H1 (cell line): ENCODE results near the gene CNST. TPM values are rescaled to one million over a fixed set of nuclear protein-coding genes. Genes with fewer than 3 reads are reported as not detected.

Source experiments
- CTCF ChIA-PET: fragments of 300-600 bp; sonication (Branson Sonifier 250); formaldehyde crosslinking; loops from one replicate; lab custom pipeline; 2021; ENCODE audit not compliant: partially characterized antibody; lab: Charles Lee
- POLR2A ChIA-PET: fragments of 300-600 bp; sonication (Branson Sonifier 250); formaldehyde crosslinking; loops from one replicate; lab custom pipeline; 2021; ENCODE audit warnings: inconsistent platforms; ENCODE audit not compliant: partially characterized antibody; lab: Charles Lee
- DNase-seq, 2 experiments: peaks; one replicate each; pipeline versions ENCODE4 v3.0.0 to v3.0.0-alpha.2; 2010 to 2022; ENCODE audit warnings: low spot score in 2 of 2, low read depth in 1 of 2, mixed read lengths in 1 of 2
- FAIRE-seq: peaks from 2 replicates; lab custom pipeline; 2011; peaks lifted over from hg19 to GRCh38; lab: Jason Lieb, UNC
- H2AFZ ChIP-seq: 2 replicates; pipeline ENCODE4 v1.8.1; 2012; ENCODE audit warnings: low read length, inconsistent platforms
- H2AK5ac ChIP-seq: 2 replicates; pipeline ENCODE4 v1.6.1; 2013; ENCODE audit warnings: low read depth, low read length
- H2BK120ac ChIP-seq: replicated peaks from 2 replicates; pipeline ENCODE3; 2013; ENCODE audit warnings: low read depth, low read length, inconsistent platforms
- H2BK12ac ChIP-seq: 2 replicates; pipeline ENCODE4 v1.6.1; 2013; ENCODE audit warnings: low read depth, low read length
- H2BK15ac ChIP-seq: 2 replicates; pipeline ENCODE4 v1.6.1; 2013; ENCODE audit warnings: low read length
- H2BK20ac ChIP-seq: 2 replicates; pipeline ENCODE4 v1.6.1; 2013; ENCODE audit warnings: low read length
- H2BK5ac ChIP-seq: 2 replicates; pipeline ENCODE4 v1.6.1; 2013; ENCODE audit warnings: low read depth, low read length
- H3K14ac ChIP-seq: 2 replicates; pipeline ENCODE4 v1.6.1; 2013; ENCODE audit warnings: inconsistent platforms; ENCODE audit not compliant: insufficient read length
- H3K18ac ChIP-seq: 2 replicates; pipeline ENCODE4 v1.6.1; 2013; ENCODE audit warnings: low read length; ENCODE audit errors: extremely low read depth
- H3K23ac ChIP-seq: 2 replicates; pipeline ENCODE4 v1.6.1; 2013; ENCODE audit warnings: inconsistent platforms; ENCODE audit not compliant: insufficient read length
- H3K23me2 ChIP-seq: 2 replicates; pipeline ENCODE4 v1.6.1; 2013; ENCODE audit warnings: low read depth, low read length
- H3K27ac ChIP-seq: 2 replicates; pipeline ENCODE4 v1.6.1; 2011; ENCODE audit warnings: low read depth, low read length, inconsistent platforms
- H3K27me3 ChIP-seq, 4 experiments: replicated peaks in 1 of 4; 1 replicate in 1 of 4; 2 replicates in 3 of 4; pipeline versions ENCODE4 v1.6.1 to v1.8.1; 2011 to 2013; ENCODE audit warnings: low read length in 3 of 4, mild to moderate bottlenecking in 3 of 4, inconsistent platforms in 2 of 4, mixed read lengths in 2 of 4, moderate library complexity in 1 of 4; ENCODE audit not compliant: control insufficient read depth in 3 of 4, insufficient read depth in 3 of 4; ENCODE audit errors: extremely low read depth in 1 of 4
- H3K36me3 ChIP-seq, 4 experiments: 2 replicates each; pipeline versions ENCODE4 v1.6.1 to v1.8.1; 2011 to 2013; ENCODE audit warnings: mild to moderate bottlenecking in 4 of 4, low read length in 3 of 4, moderate library complexity in 2 of 4, control low read depth in 1 of 4, inconsistent platforms in 1 of 4; ENCODE audit not compliant: insufficient read depth in 4 of 4, control insufficient read depth in 2 of 4
- H3K4ac ChIP-seq: replicated peaks from 2 replicates; pipeline ENCODE3; 2013; ENCODE audit warnings: low read length, low read depth, mixed read lengths, inconsistent platforms; ENCODE audit not compliant: insufficient read length
- H3K4me1 ChIP-seq, 4 experiments: replicated peaks in 1 of 4; 1 replicate in 1 of 4; 2 replicates in 3 of 4; pipeline versions ENCODE4 v1.6.1 to v1.8.1; 2011 to 2013; ENCODE audit warnings: low read length in 3 of 4, inconsistent platforms in 2 of 4, mixed read lengths in 1 of 4; ENCODE audit not compliant: insufficient read depth in 4 of 4, control insufficient read depth in 3 of 4
- H3K4me2 ChIP-seq, 2 experiments: 2 replicates each; pipeline versions ENCODE4 v1.6.1 to v1.8.1; 2011 to 2013; ENCODE audit warnings: low read depth in 2 of 2, low read length in 2 of 2, control low read depth in 1 of 2, inconsistent platforms in 1 of 2, mild to moderate bottlenecking in 1 of 2; ENCODE audit not compliant: insufficient read depth in 1 of 2
- H3K4me3 ChIP-seq, 4 experiments: fragments of 200-600, 300-600 bp in 1 of 4; sonication (generic), shearing (Covaris generic), sonication (Bioruptor Twin) in 1 of 4; 2 replicates each; pipeline versions ENCODE4 v1.5.1 to v1.8.1; 2011 to 2016; ENCODE audit warnings: low read length in 4 of 4, low read depth in 3 of 4, control low read depth in 2 of 4, inconsistent platforms in 2 of 4, mild to moderate bottlenecking in 2 of 4, mixed read lengths in 1 of 4, moderate library complexity in 1 of 4; ENCODE audit not compliant: insufficient read depth in 2 of 4; ENCODE audit errors: extremely low read depth in 1 of 4
- H3K56ac ChIP-seq: replicated peaks from 2 replicates; pipeline ENCODE3; 2013; ENCODE audit warnings: low read depth, mild to moderate bottlenecking, mixed read lengths, low read length, inconsistent platforms; ENCODE audit not compliant: insufficient read length
- H3K79me1 ChIP-seq: 2 replicates; pipeline ENCODE4 v1.6.1; 2013; ENCODE audit warnings: low read depth, low read length, control low read depth
- H3K79me2 ChIP-seq, 2 experiments: 2 replicates each; pipeline versions ENCODE4 v1.6.1 to v1.8.1; 2012 to 2013; ENCODE audit warnings: low read length in 2 of 2, mild to moderate bottlenecking in 2 of 2, inconsistent platforms in 1 of 2; ENCODE audit not compliant: insufficient read depth in 2 of 2, control insufficient read depth in 1 of 2
- H3K9ac ChIP-seq, 4 experiments: replicated peaks in 1 of 4; 1 replicate in 1 of 4; 2 replicates in 3 of 4; pipeline versions ENCODE4 v1.6.1 to v1.8.1; 2011 to 2013; ENCODE audit warnings: low read depth in 3 of 4, low read length in 3 of 4, control low read depth in 2 of 4, mild to moderate bottlenecking in 2 of 4, moderate library complexity in 2 of 4, inconsistent platforms in 1 of 4; ENCODE audit errors: extremely low read depth in 1 of 4
- H3K9me3 ChIP-seq, 2 experiments: 2 replicates each; pipeline versions ENCODE4 v1.6.1 to v1.8.1; 2012 to 2013; ENCODE audit warnings: mild to moderate bottlenecking in 2 of 2, moderate library complexity in 2 of 2, control low read depth in 1 of 2, inconsistent platforms in 1 of 2, low read depth in 1 of 2, low read length in 1 of 2, mixed read lengths in 1 of 2; ENCODE audit not compliant: insufficient read depth in 2 of 2
- H4K20me1 ChIP-seq, 2 experiments: replicated peaks in 1 of 2; 2 replicates each; pipeline versions ENCODE3 to v1.8.1; 2011 to 2013; ENCODE audit warnings: inconsistent platforms in 2 of 2, low read length in 2 of 2, mild to moderate bottlenecking in 1 of 2; ENCODE audit not compliant: insufficient read depth in 2 of 2, control insufficient read depth in 1 of 2
- H4K5ac ChIP-seq: 2 replicates; pipeline ENCODE4 v1.6.1; 2013; ENCODE audit warnings: low read length, low read depth, mixed read lengths, inconsistent platforms; ENCODE audit not compliant: insufficient read length
- H4K8ac ChIP-seq: 2 replicates; pipeline ENCODE4 v1.8.0; 2013; ENCODE audit warnings: mild to moderate bottlenecking, moderate library complexity, low read length, inconsistent platforms; ENCODE audit not compliant: insufficient read depth; ENCODE audit errors: extremely low read depth
- H4K91ac ChIP-seq: replicated peaks from 2 replicates; pipeline ENCODE3; 2013; ENCODE audit warnings: low read length, mixed read lengths, inconsistent platforms; ENCODE audit not compliant: insufficient read length
- CBX5 ChIP-seq: fragments of 300-800, 300-1000 bp; sonication (generic); IDR thresholded peaks from 2 replicates; pipeline ENCODE4 v1.7.1; 2016; ENCODE audit warnings: antibody characterized with exemption, low read length, low read depth
- NANOG ChIP-seq: IDR thresholded peaks from 2 replicates; pipeline ENCODE4 v1.6.1; 2011; ENCODE audit warnings: low read length, low read depth, mild to moderate bottlenecking, inconsistent platforms; ENCODE audit not compliant: insufficient read depth, poor library complexity, severe bottlenecking
- SAP30 ChIP-seq: fragments of 300-600 bp; sonication (generic); IDR thresholded peaks from 2 replicates; pipeline ENCODE4 v1.7.1; 2012; ENCODE audit warnings: low read length, moderate library complexity, mild to moderate bottlenecking, inconsistent platforms; ENCODE audit not compliant: insufficient read depth, insufficient replicate concordance
- WGBS, 2 experiments: shearing (Covaris generic) in 1 of 2; methylation state at CpG; one replicate each; pipeline versions ENCODE4 v1.1.6 to v1.1.7; 2013 to 2015; ENCODE audit warnings: low lambda C conversion rate in 2 of 2, mixed read lengths in 2 of 2, inconsistent platforms in 1 of 2, low coverage in 1 of 2, missing lambda C conversion rate in 1 of 2; ENCODE audit not compliant: insufficient replicate concordance in 2 of 2, insufficient coverage in 1 of 2, insufficient read length in 1 of 2; ENCODE audit errors: extremely low coverage in 1 of 2, missing lambda C conversion rate in 1 of 2; 5-methylcytosine and 5-hydroxymethylcytosine counted together
- polyA plus RNA-seq, 7 experiments: library from polyadenylated mRNA; depleted of rRNA in 3 of 7; stranded (reverse) in 5 of 7; unstranded in 2 of 7; fragments of >200 nt in 5 of 7; fragments of 200-250 nt in 2 of 7; gene quantifications; 1 replicate in 5 of 7; 2 replicates in 1 of 7; 4 replicates in 1 of 7; pipeline versions ENCODE4 v1.2.1 to v1.2.3, GENCODE V29; 2011 to 2013; ENCODE audit warnings: missing spikeins in 2 of 7, mixed read lengths in 2 of 7
- total RNA-seq: library from RNA; stranded (reverse); fragmentation: NEBNext Ultra II Directional; extraction: Animal tissue kit (Norgen Biotek cat#: 25700); gene quantifications from 2 replicates; pipeline ENCODE4 v1.2.1, GENCODE V29; 2021

CNST gene
- total and polyA plus RNA-seq, 2 of the 8 experiments (the other 6 are each of a cell fraction or from before 2014, with no cell fraction given), result 5.3 to 21.3 TPM

- no peak for FAIRE-seq
- no peak overlapping the region for H2BK120ac ChIP-seq
- no peak overlapping the region for H2BK5ac ChIP-seq
- no peak overlapping the region for H3K4me3 ChIP-seq
- no peaks in the 10 kb centered on the region for H3K23me2 ChIP-seq
- H2AFZ ChIP-seq, result no peak overlapping the region
- H3K36me3 ChIP-seq, result no peaks in the 10 kb centered on the region
- no peak overlapping the region for H3K27ac ChIP-seq
- no peak overlapping the region for H3K4me2 ChIP-seq
- H3K18ac ChIP-seq, result no peak overlapping the region
- H3K56ac ChIP-seq, result no peak overlapping the region
- 93% methylated on average over 6 of the region's 6 CpGs; no CpG with 5 or more reads in 1 of the 2 experiments for WGBS, 2 experiments
- no peak overlapping the region for H3K14ac ChIP-seq
- no peak overlapping the region for H2BK12ac ChIP-seq
- no peak for DNase-seq
- CTCF ChIA-PET, result interaction anchor here (1.0 to 1.5 kb wide), 2 partner anchors 30 to 35 kb away, joined by 4 read pairs; no protein-coding TSS in a partner anchor
- H4K8ac ChIP-seq, result no peak overlapping the region
- POLR2A ChIA-PET, result interaction anchor here (1.6 kb wide), 1 partner anchor 11 kb away, joined by 5 read pairs; no protein-coding TSS in a partner anchor
- H4K5ac ChIP-seq, result no peak overlapping the region
- H3K9me3 ChIP-seq, result no peaks in the 10 kb centered on the region
- TF ChIP-seq SAP30 (no peak), CBX5 (no peak), NANOG (no peak)
- no peak overlapping the region for H2BK15ac ChIP-seq
- no peak overlapping the region for H2AK5ac ChIP-seq
- no peaks in the 10 kb centered on the region for H3K4me1 ChIP-seq
- H4K20me1 ChIP-seq, result peaks cover 0 to 4% of the 10 kb centered on the region in 2 experiments
- no peak overlapping the region for H3K4ac ChIP-seq
- no peak overlapping the region for H3K23ac ChIP-seq
- H3K79me1 ChIP-seq, result no peaks in the 10 kb centered on the region
- H4K91ac ChIP-seq, result no peak overlapping the region
- H3K27me3 ChIP-seq, result no peaks in the 10 kb centered on the region
- no peak overlapping the region for H2BK20ac ChIP-seq
- no peak overlapping the region for H3K9ac ChIP-seq
- no peaks in the 10 kb centered on the region for H3K79me2 ChIP-seq
Observed at GRCh38 chr1:246659594-246660140, 93.4 kb downstream of the CNST start.
